HG02884 (cell line): ENCODE measurements around the gene RNGTT.
"Not testable (repeated sequence)": the region's sequence is repeated elsewhere in the genome, so short reads cannot be mapped to it uniquely, and the experiment has no call there.

ENCODE experiments used
- ATAC-seq: cut with Tn5 transposase; IDR thresholded peaks from one replicate; pipeline ENCODE4 v1.9.1; 2021; ENCODE audit warnings: mild to moderate bottlenecking, moderate library complexity; ENCODE audit not compliant: unreplicated experiment

Gene RNGTT

DNA sequence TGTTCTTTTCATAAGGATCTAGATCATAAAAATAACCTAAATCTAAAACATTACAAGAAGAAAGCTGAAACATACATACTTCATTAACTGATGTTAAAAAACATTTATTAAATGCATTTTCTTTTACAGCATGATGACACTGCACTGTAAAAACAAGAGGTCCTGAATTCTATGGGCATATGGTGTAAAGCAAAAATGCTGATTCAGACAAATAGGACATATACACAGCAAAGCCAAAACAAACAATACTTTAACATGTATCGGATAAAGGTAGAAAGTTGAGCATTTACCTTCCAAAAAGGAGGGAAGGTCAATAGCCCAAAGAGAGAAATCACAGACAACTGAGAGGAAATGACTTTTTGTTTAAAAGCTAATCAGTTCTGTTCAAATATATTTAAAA lies 221.5 kb downstream of the RNGTT start:
- no peak for ATAC-seq

- no peak for ATAC-seq
Measured at GRCh38 chr6:88741071-88741470, 222.3 kb downstream of the RNGTT start.

DNA sequence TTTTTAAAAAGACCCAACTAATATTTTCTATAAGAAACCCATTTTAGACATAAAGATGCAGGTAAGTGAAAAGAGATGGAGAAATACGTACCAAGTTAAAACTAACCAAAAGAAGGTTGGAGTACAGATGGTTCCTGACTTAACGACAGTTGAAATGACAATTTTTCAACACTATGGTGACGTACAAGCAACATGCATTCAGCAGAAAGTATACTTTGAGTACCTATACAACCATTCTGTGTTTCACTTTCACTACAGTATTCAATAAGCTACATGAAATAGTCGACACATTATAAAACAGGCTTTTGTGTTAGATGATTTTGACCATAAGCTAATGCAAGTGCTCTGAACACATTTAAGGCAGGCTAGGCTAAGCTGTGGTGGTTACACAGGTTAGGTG lies 228.9 kb downstream of the RNGTT start:
- ATAC-seq: no peak

- no peak for ATAC-seq
Measured at GRCh38 chr6:88730611-88731011, 232.8 kb downstream of the RNGTT start.

DNA sequence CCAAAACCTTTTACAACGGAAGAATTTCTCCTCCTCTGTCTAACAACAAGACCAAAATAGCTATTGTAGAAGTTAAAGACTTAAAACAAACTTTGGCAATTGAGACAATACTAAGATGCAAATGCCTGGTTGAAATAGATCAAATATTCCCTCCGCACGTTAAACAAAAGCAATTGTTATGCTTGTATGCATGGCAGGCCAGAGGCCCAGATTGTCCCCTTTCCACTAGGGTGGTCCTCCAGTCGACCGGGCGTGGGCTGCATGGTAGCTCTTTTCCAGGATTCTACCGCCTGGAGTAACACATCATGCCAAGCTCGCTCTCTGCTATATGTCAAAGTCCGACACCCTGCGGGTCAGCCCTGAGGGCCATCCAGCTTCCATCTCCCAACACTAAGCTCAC lies 234.7 kb downstream of the RNGTT start:
- no peak for ATAC-seq

- not testable (repeated sequence) for ATAC-seq
Measured at GRCh38 chr6:88726409-88726808, 237.0 kb downstream of the RNGTT start.

DNA sequence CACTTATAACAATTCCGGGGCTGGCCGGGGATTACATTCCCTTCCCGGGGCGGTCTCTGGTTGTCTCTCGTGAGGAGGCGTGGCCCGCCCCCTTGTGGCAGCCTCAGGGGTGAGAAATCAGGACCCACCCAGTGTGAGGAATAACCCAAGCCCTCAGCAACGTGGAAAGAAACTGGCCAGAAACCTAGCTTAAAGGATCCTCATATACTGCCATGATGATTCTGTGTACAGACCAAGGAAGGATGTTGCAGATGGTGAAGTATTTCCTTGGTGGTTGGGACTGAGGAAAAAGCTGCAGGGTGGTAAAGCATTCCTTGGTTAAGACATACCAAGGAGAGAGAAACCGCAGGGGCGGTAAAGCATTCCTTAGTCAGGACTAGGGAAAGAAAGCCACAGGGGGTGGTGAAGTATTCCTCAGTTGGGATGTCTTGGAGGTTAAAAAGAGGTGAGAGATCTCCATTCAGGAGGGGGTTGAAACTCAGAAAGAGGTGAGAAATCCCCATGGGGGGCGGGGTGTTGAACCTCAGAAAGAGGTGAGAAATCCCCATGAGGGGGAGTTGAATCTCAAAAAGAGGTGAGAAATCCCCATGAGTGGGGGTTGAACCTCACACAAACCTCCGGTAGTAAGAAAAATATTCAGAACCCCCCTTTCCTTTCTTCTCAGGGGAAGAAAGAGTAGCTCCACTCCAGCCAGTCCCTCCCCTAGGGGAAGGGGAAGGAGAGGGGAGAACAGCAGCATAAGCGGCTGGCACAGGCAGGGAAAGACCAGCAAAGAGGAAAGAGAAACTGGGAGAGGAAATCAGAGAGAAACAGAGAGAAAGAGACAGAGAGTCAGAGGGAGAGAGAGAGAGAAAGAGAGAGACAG lies 238.1 kb downstream of the RNGTT start:
- ATAC-seq: no peak

GRCh38 chr6:88722686-88723085 lies 240.7 kb downstream of the RNGTT start:
- no peak for ATAC-seq

DNA sequence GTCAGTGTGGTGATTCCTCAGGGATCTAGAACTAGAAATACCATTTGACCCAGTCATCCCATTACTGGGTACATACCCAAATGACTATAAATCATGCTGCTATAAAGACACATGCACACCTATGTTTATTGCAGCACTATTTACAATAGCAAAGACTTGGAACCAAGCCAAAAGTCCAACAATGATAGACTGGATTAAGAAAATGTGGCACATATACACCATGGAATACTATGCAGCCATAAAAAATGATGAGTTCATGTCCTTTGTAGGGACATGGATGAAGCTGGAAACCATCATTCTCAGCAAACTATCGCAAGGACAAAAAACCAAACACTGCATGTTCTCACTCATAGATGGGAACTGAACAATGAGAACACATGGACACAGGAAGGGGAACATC lies 247.0 kb downstream of the RNGTT start:
- not testable (repeated sequence) for ATAC-seq

- ATAC-seq: no peak
Measured at GRCh38 chr6:88712243-88712936, 251.0 kb downstream of the RNGTT start.

- no peak for ATAC-seq
Measured at GRCh38 chr6:88709819-88710246, 253.6 kb downstream of the RNGTT start.

- ATAC-seq: no peak
Measured at GRCh38 chr6:88708197-88708744, 255.1 kb downstream of the RNGTT start.

- peak; percentile 86 for ATAC-seq
Measured at GRCh38 chr6:88705601-88706000, 257.8 kb downstream of the RNGTT start.

DNA sequence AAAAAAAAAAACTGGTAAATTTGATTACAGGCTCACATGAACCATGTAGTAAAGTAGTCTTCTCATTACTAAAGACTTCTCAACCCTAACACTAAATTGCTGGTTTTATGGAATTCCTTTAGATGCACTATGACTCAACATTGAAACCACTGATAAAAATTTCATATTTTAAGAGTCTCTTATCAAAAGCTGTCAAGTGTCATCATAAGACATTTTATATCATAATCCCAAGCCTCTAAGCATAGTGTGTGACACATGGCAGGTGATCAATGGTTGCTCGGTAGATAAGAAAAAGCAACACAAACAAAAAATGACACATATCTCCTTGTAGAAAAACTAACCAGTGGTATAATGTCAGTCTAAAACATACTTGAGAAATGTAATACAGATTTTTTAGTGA lies 258.4 kb downstream of the RNGTT start:
- ATAC-seq: no peak

GRCh38 chr6:88702956-88703556 lies 260.4 kb downstream of the RNGTT start:
- ATAC-seq: no peak

- ATAC-seq: no peak
Measured at GRCh38 chr6:88698661-88699060, 264.8 kb downstream of the RNGTT start.

DNA sequence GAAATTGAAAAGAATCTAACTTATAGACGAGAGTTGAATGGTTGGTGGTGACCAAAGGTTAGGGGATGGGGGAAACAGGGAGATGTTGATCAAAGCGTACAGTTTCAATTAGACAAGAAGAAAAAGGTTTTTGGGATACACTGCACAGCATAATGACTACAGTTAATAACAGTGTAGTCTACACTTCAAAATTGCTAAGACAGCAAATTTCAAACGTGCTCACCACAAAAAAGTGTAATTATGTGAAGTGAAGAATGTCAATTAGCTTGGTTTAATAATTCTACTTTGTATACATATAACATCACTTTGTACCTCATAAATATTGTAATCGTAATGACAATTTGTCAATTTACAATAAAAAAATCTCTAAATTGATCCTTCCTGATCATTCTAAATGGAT lies 267.5 kb downstream of the RNGTT start:
- ATAC-seq: no peak

GRCh38 chr6:88683734-88684133 lies 279.7 kb downstream of the RNGTT start:
- ATAC-seq: no peak

DNA sequence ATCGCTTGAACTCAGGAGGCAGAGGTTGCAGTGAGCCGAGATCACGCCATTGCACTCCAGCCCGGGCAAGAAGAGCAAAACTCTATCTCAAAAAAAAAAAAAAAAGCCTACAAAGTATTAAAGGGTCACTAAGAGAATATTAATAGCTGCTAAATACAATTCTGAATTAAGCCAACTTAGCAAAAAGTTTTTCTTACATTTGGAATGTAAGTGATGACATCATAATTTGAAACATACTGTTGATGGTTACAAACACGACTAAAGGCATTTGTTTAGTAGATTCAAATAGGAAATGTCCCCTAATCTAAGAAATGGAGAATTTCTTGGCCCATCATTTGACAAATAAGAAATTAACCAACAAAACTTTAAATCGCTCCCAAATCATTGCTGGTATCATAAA lies 282.8 kb downstream of the RNGTT start:
- no peak for ATAC-seq

DNA sequence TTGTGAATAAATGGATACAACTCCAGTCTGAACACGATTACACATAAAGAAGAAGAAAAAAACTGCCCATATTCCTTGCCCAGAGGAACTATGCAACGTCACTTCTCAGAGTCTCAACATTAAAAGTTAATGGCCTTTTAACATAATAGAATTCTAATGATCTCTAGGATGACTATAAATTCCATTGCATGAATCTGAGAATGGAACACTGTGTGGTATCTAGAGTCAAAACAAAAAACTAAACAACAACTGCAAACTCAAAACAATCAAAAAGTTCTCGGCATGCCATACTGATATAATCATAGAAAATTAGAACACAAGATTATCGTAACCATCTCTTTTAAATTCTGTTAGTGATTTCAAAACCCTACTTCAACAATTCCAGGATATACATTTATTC lies 283.6 kb downstream of the RNGTT start:
- ATAC-seq: no peak

DNA sequence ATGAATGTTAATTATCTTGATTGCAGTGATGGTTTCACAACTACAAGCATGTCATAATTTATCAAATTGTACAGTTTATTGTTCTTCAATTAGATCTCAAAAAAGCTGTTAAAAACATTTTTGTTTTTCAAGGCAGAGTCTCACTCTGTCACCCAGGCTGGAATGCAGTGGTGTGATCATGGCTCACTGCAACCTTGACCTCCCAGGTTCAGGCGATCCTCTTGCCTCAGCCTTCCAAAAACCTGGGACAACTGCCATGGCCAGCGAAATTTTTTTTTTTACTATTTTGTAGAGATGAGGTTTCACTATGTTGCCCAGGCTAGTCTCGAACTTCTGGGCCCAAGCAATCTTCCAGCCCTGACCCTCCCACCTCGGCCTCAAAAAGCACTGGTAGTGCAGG lies 286.1 kb downstream of the RNGTT start:
- no peak for ATAC-seq

DNA sequence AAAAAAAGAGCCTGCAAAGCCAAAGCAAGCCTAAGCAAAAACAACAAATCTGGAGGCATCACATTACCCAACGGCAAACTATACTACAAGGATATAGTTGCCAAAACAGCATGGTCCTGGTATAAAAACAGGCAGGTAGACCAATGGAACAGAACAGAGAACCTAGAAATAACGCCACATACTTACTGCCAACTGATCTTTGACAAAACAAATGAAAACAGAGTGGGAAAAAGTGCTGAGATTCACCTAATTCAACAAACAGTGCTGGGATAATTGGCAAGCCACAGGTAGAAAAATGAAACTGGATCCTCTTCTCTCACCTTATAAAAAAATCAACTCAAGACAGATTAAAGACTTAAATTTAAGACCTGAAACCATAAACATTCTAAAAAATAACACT lies 291.8 kb downstream of the RNGTT start:
- ATAC-seq: no peak
